C4-2B (cell line): Measurements from ENCODE around the gene PLK1.

ENCODE experiments used
- H3K27ac ChIP-seq: fragments of 450-650 bp; 2 replicates; pipeline ENCODE4 v1.5.1; 2017
- CTCF ChIP-seq: fragments of 450-650 bp; conservative IDR thresholded peaks from 2 replicates; pipeline ENCODE4 v1.5.1; 2017; ENCODE audit warnings: mild to moderate bottlenecking
- ZFX ChIP-seq: fragments of 450-650 bp; IDR thresholded peaks from 2 replicates; pipeline ENCODE4 v1.6.1; 2017

Gene PLK1

GRCh38 chr16:23687034-23687808 is 8.5 kb downstream of the PLK1 start:
- TF ChIP-seq ZFX (no peak), CTCF (no peak)
- no peak overlapping the region for H3K27ac ChIP-seq

- no peak overlapping the region for H3K27ac ChIP-seq
- TF ChIP-seq ZFX (no peak), CTCF (no peak)
These were observed 10.9 kb downstream of the PLK1 start for GRCh38 chr16:23689442-23690187.

GRCh38 chr16:23690771-23691482 is 12.2 kb downstream of the PLK1 start:
- TF ChIP-seq CTCF, result no peak
- TF ChIP-seq ZFX, result no peak
- H3K27ac ChIP-seq, result no peak overlapping the region

- no peak overlapping the region for H3K27ac ChIP-seq
These were observed 12.9 kb downstream of the PLK1 start for GRCh38 chr16:23691483-23692189.

GRCh38 chr16:23692190-23692837 is 13.6 kb downstream of the PLK1 start:
- H3K27ac ChIP-seq, result no peak overlapping the region
- TF ChIP-seq CTCF (no peak), ZFX (no peak)

More at GRCh38 chr16:23691483-23692189, 12.9 kb downstream of the PLK1 start:
- TF ChIP-seq CTCF (no peak), ZFX (no peak)

GRCh38 chr16:23694265-23694643 is 15.6 kb downstream of the PLK1 start:
- no peak overlapping the region for H3K27ac ChIP-seq
- no peak for TF ChIP-seq CTCF
- no peak for TF ChIP-seq ZFX
